Measurements from ENCODE around the gene CNIH2. TPM values are rescaled to one million over a fixed set of nuclear protein-coding genes. Genes with fewer than 3 reads are reported as not detected.

CNIH2 gene
- total RNA-seq, 6 experiments from 2014 or later: 0.73 to 1.9 (median 1.1) TPM

GRCh38 chr11:66239511-66239910 is 38.5 kb upstream of the CNIH2 start:
- Mint-ChIP-seq H3K27me3 (ENCODE audit: insufficient read depth) (peaks cover 3% of the 10 kb centered on the region; the same call in 1 of the 2 replicates), H3K9me3 (no peaks in the 10 kb centered on the region), H3K36me3 (ENCODE audit: low read depth) (peaks cover 5% of the 10 kb centered on the region; the same call in 1 of the 2 replicates), H3K4me3 (no peak overlapping the region), H3K27ac (no peak overlapping the region), H3K4me1 (ENCODE audit: low read depth) (no peaks in the 10 kb centered on the region)
- TF ChIP-seq CTCF (IDR thresholded peaks at IDR 0.05): no peak
- DNase-seq: no peak

GRCh38 chr11:66239998-66240780 is 37.8 kb upstream of the CNIH2 start:
- Mint-ChIP-seq H3K27me3 (ENCODE audit: insufficient read depth) (peaks cover 3% of the 10 kb centered on the region; the same call in 1 of the 2 replicates), H3K36me3 (ENCODE audit: low read depth) (peaks cover 5% of the 10 kb centered on the region; the same call in 1 of the 2 replicates), H3K4me1 (ENCODE audit: low read depth) (no peaks in the 10 kb centered on the region), H3K27ac (no peak overlapping the region), H3K4me3 (no peak overlapping the region), H3K9me3 (no peaks in the 10 kb centered on the region)
- no peak for TF ChIP-seq CTCF (IDR thresholded peaks at IDR 0.05)
- DNase-seq: no peak

- H3K9me3 Mint-ChIP-seq: no peaks in the 10 kb centered on the region
- no peak overlapping the region; the same call in 1 of the 2 replicates for H3K4me3 Mint-ChIP-seq
- peaks cover 5% of the 10 kb centered on the region; the same call in 1 of the 2 replicates for H3K36me3 Mint-ChIP-seq (ENCODE audit: low read depth)
- H3K27me3 Mint-ChIP-seq (ENCODE audit: insufficient read depth): peaks cover 1% of the 10 kb centered on the region; the same call in 1 of the 2 replicates
- no peaks in the 10 kb centered on the region for H3K4me1 Mint-ChIP-seq (ENCODE audit: low read depth)
- H3K27ac Mint-ChIP-seq: no peak overlapping the region
- TF ChIP-seq CTCF (IDR thresholded peaks at IDR 0.05): no peak
- DNase-seq: no peak
Observed at GRCh38 chr11:66240781-66241136, 37.2 kb upstream of the CNIH2 start.

- Mint-ChIP-seq H3K27me3 (ENCODE audit: insufficient read depth) (peaks cover 3% of the 10 kb centered on the region), H3K36me3 (ENCODE audit: low read depth) (peaks cover 5% of the 10 kb centered on the region; the same call in 1 of the 2 replicates), H3K4me1 (ENCODE audit: low read depth) (no peaks in the 10 kb centered on the region), H3K9me3 (no peaks in the 10 kb centered on the region), H3K27ac (no peak overlapping the region), H3K4me3 (no peak overlapping the region)
- no peak for DNase-seq
- no peak for TF ChIP-seq CTCF (IDR thresholded peaks at IDR 0.05)
Observed at GRCh38 chr11:66242095-66242765, 35.7 kb upstream of the CNIH2 start.

GRCh38 chr11:66243782-66244535 is 34.0 kb upstream of the CNIH2 start:
- peaks cover 5% of the 10 kb centered on the region for H3K27me3 Mint-ChIP-seq (ENCODE audit: insufficient read depth)
- TF ChIP-seq CTCF (IDR thresholded peaks at IDR 0.05): no peak
- H3K36me3 Mint-ChIP-seq (ENCODE audit: low read depth): peaks cover 5% of the 10 kb centered on the region; the same call in 1 of the 2 replicates
- no peak overlapping the region; the same call in 1 of the 2 replicates for H3K27ac Mint-ChIP-seq
- no peaks in the 10 kb centered on the region for H3K4me1 Mint-ChIP-seq (ENCODE audit: low read depth)
- DNase-seq: no peak
- H3K9me3 Mint-ChIP-seq: no peaks in the 10 kb centered on the region
- H3K4me3 Mint-ChIP-seq: no peak overlapping the region

Measured in HFFc6 (cell line).